MM.1S (cell line): Measurements from ENCODE around the gene CACNA1H.

ENCODE experiments used
- DNase-seq: peaks from one replicate; pipeline ENCODE4 v3.0.0-alpha.2; 2015
- H2AFZ ChIP-seq: fragments of 300-600 bp; sonication (generic); 2 replicates; pipeline ENCODE4 v1.6.0; 2016; ENCODE audit warnings: antibody characterized with exemption, low read length
- H3F3A ChIP-seq: fragments of 300-600 bp; sonication (generic); 2 replicates; pipeline ENCODE4 v1.6.1; 2016; ENCODE audit warnings: mild to moderate bottlenecking, antibody characterized with exemption, low read length, moderate library complexity, mixed read lengths; ENCODE audit not compliant: insufficient read depth
- H3K27ac ChIP-seq: fragments of 300-600 bp; sonication (generic); 2 replicates; pipeline ENCODE4 v1.5.1; 2016; ENCODE audit warnings: mild to moderate bottlenecking, low read length
- H3K27me3 ChIP-seq: fragments of 300-600 bp; sonication (generic); replicated peaks from 2 replicates; pipeline ENCODE4 v1.6.0; 2016; ENCODE audit warnings: low read length; ENCODE audit not compliant: insufficient read depth
- H3K36me3 ChIP-seq: fragments of 300-600 bp; sonication (generic); replicated peaks from 2 replicates; pipeline ENCODE4 v1.6.1; 2016; ENCODE audit warnings: mild to moderate bottlenecking, low read length, mixed read lengths; ENCODE audit not compliant: insufficient read depth
- H3K4me1 ChIP-seq: fragments of 300-600 bp; sonication (generic); 2 replicates; pipeline ENCODE4 v1.6.1; 2016; ENCODE audit warnings: low read length, mixed read lengths
- H3K4me2 ChIP-seq: fragments of 300-600 bp; sonication (generic); 2 replicates; pipeline ENCODE4 v1.6.0; 2016; ENCODE audit warnings: low read depth, low read length
- H3K4me3 ChIP-seq: fragments of 300-600 bp; sonication (generic); 2 replicates; pipeline ENCODE4 v1.5.1; 2016; ENCODE audit warnings: low read length, mixed read lengths
- H3K79me2 ChIP-seq: fragments of 300-600 bp; sonication (generic); 2 replicates; pipeline ENCODE4 v1.6.1; 2016; ENCODE audit warnings: mixed run types, low read length, mixed read lengths
- H3K9ac ChIP-seq: fragments of 300-600 bp; sonication (generic); 2 replicates; pipeline ENCODE4 v1.6.1; 2016; ENCODE audit warnings: low read length, mixed read lengths
- H3K9me2 ChIP-seq: fragments of 300-600 bp; sonication (generic); replicated peaks from 2 replicates; pipeline ENCODE4 v1.6.1; 2016; ENCODE audit warnings: mild to moderate bottlenecking, low read length, mixed read lengths; ENCODE audit not compliant: insufficient read depth
- H3K9me3 ChIP-seq: fragments of 300-600 bp; sonication (generic); replicated peaks from 2 replicates; pipeline ENCODE4 v1.6.1; 2016; ENCODE audit warnings: mild to moderate bottlenecking, low read length, mixed read lengths; ENCODE audit not compliant: insufficient read depth
- H4K20me1 ChIP-seq: fragments of 300-600 bp; sonication (generic); 2 replicates; pipeline ENCODE4 v1.6.1; 2016; ENCODE audit warnings: mild to moderate bottlenecking, low read length, moderate library complexity, mixed read lengths; ENCODE audit not compliant: insufficient read depth
- EZH2 ChIP-seq: fragments of 300-600 bp; sonication (generic); optimal IDR thresholded peaks from 2 replicates; pipeline ENCODE3; 2017; ENCODE audit warnings: low read depth, mild to moderate bottlenecking, antibody characterized with exemption, low read length, mixed read lengths
- EZH2phosphoT487 ChIP-seq: fragments of 300-600 bp; sonication (generic); IDR thresholded peaks from 2 replicates; pipeline ENCODE4 v1.6.1; 2018; ENCODE audit warnings: antibody characterized with exemption, low read length
- TF ChIP-seq, protein P1 (sequence below): fragments of 300-600 bp; sonication (generic); IDR thresholded peaks from 2 replicates; pipeline ENCODE4 v1.5.1; 2016; ENCODE audit warnings: antibody characterized with exemption, low read length, mixed read lengths

The CACNA1H gene

DNA sequence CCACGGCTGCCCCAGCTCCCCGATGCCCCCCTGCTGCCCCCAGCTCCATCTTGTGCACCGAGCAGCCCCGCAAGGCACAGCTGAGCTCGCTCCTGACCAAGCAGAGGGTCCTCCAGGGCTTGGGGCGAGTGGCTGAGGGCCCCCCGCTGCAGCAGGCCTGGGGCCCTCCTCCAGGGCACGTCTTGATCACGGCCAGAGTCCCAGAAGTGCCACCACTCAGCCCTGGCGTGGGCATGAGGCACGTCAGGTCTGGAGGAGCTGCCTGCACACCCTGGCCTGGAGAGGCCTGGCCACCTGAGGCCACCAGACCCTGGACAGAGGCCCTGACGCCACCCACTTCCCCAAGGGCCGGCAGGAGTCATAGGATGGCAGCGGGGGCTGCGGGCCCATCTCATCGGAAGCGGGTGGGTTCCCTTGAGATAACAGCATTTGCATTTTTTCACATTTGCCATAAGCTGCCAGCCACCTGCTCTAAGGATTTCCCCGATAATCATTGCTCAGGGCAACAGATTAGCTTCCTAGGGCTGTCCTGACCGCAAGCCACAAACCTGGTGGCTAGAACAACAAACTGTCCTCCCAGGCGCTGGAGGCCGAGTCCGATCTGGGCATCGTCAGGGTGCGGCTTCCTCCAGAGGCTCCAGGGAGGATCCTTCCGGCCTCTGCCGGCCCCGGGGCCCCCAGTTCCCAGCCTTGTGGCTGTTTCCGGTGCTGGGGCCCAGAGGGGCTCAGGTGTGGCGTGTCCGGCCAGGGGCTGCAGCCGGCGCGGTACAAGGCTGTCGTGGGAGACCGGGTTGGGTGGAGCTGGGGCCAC lies 32.9 kb upstream of the CACNA1H start:
- no peaks in the 10 kb centered on the region for H3K36me3 ChIP-seq
- peaks cover 94% of the 10 kb centered on the region for H3K27me3 ChIP-seq
- TF ChIP-seq, protein P1, sequence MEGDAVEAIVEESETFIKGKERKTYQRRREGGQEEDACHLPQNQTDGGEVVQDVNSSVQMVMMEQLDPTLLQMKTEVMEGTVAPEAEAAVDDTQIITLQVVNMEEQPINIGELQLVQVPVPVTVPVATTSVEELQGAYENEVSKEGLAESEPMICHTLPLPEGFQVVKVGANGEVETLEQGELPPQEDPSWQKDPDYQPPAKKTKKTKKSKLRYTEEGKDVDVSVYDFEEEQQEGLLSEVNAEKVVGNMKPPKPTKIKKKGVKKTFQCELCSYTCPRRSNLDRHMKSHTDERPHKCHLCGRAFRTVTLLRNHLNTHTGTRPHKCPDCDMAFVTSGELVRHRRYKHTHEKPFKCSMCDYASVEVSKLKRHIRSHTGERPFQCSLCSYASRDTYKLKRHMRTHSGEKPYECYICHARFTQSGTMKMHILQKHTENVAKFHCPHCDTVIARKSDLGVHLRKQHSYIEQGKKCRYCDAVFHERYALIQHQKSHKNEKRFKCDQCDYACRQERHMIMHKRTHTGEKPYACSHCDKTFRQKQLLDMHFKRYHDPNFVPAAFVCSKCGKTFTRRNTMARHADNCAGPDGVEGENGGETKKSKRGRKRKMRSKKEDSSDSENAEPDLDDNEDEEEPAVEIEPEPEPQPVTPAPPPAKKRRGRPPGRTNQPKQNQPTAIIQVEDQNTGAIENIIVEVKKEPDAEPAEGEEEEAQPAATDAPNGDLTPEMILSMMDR: no peak
- TF ChIP-seq EZH2: no peak
- no peaks in the 10 kb centered on the region for H3F3A ChIP-seq
- no peak overlapping the region for H3K4me2 ChIP-seq
- H3K4me3 ChIP-seq: no peak overlapping the region
- H3K9ac ChIP-seq: no peak overlapping the region
- no peak overlapping the region for H2AFZ ChIP-seq
- H3K4me1 ChIP-seq: 0 out of 2 replicates have a peak, but pooled peaks cover 5% of the 10 kb centered on the region
- no peak overlapping the region for H3K27ac ChIP-seq
- no peaks in the 10 kb centered on the region for H4K20me1 ChIP-seq
- no peaks in the 10 kb centered on the region for H3K9me3 ChIP-seq
- H3K9me2 ChIP-seq: no peaks in the 10 kb centered on the region
- no peak for DNase-seq
- H3K79me2 ChIP-seq: no peaks in the 10 kb centered on the region

GRCh38 chr16:1120577-1120941 lies 32.3 kb upstream of the CACNA1H start:
- TF ChIP-seq EZH2: no peak
- TF ChIP-seq, protein P1: no peak
- TF ChIP-seq EZH2phosphoT487: 0 out of 2 replicates have a peak, but pooled peaks have one; percentile 23
- Histone ChIP-seq H3K4me2 (no peak overlapping the region), H3K27me3 (peaks cover 96% of the 10 kb centered on the region), H2AFZ (no peak overlapping the region), H3K79me2 (no peaks in the 10 kb centered on the region), H3K4me1 (0 out of 2 replicates have a peak, but pooled peaks cover 5% of the 10 kb centered on the region), H3K9ac (no peak overlapping the region), H3F3A (no peaks in the 10 kb centered on the region), H4K20me1 (no peaks in the 10 kb centered on the region), H3K9me3 (no peaks in the 10 kb centered on the region), H3K4me3 (no peak overlapping the region), H3K36me3 (no peaks in the 10 kb centered on the region), H3K27ac (no peak overlapping the region), H3K9me2 (no peaks in the 10 kb centered on the region)
- DNase-seq: no peak

- no peak for DNase-seq
- Histone ChIP-seq H4K20me1 (no peaks in the 10 kb centered on the region), H3K27me3 (peaks cover 97% of the 10 kb centered on the region)
Observed at GRCh38 chr16:1121009-1121408, 31.9 kb upstream of the CACNA1H start.

More at GRCh38 chr16:1121009-1121408, 31.9 kb upstream of the CACNA1H start:
- Histone ChIP-seq H3K4me2 (no peak overlapping the region), H3K27ac (no peak overlapping the region), H3K4me3 (no peak overlapping the region), H2AFZ (no peak overlapping the region), H3K9me2 (no peaks in the 10 kb centered on the region), H3K9ac (no peak overlapping the region), H3F3A (no peaks in the 10 kb centered on the region), H3K79me2 (no peaks in the 10 kb centered on the region), H3K4me1 (0 out of 2 replicates have a peak, but pooled peaks cover 5% of the 10 kb centered on the region), H3K9me3 (no peaks in the 10 kb centered on the region), H3K36me3 (no peaks in the 10 kb centered on the region)
- TF ChIP-seq, protein P1: no peak
- TF ChIP-seq EZH2 (no peak), EZH2phosphoT487 (no peak)
